ENCODE data around the gene KDM4B. TPM values are rescaled to one million over a fixed set of nuclear protein-coding genes. Genes with fewer than 3 reads are reported as not detected.

The KDM4B gene
- total RNA-seq, 1 experiment from 2014 or later = 9.8 TPM

DNA sequence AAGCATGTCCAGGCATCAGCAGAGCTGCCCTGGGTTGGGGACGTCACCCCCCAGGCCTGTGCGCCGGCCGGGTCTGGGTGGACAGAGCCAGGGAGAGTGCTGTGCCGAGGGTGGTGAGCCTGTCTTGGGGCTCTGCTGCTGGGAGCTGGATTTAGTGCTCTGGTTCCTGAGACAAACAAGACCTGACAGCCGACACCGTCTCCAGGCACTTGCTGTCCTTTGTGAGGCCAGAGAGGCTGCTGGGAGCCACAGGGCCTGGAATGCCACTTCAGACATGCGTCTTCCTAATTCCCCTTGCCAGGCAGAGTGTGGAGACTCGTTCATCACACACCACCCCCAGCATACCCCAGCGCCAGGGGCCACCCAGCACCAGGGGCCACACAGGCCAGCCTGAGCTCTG, 165.8 kb downstream of the KDM4B start:
- DNase-seq (ENCODE audit: low read depth) = no peak

DNA sequence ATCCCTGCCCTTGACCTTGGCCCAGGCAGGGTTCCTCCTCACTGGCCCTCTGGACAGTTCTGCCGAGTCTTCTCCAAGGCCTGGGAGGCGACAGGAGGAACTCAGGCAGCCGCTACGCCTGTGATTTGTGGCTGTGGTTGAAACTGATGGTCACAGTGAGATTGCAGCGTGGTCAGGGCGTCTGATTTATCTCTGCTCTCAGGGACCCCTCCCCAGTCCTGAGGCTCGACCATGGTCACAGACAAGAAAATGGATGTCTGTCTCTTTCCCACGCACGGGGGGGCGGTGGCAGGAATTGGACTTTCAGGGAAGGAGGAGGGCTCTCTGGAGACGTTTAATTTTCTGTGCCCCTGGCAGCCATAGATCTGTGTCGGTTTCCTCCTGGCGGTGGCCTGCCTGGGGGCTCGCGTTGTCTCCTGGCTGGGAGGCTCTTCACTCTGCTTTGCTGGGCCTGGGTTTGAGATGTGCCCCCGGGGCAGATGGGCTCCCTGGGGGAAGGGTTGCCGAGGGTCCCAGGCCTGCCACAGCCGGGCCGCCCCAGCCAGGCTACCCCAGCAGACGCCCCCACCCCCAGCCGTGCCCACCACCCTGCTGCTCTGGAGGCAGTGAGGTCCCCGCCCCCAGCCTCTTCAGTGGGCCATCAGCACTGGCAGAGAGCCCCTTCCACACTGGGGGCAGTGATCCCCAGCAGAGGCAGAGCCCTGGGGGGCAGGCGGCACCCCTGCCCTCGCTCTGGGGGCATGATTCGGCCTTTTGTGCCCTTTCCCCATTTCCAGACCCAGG, 167.4 kb downstream of the KDM4B start:
- DNase-seq (ENCODE audit: low read depth) = no peak

DNA sequence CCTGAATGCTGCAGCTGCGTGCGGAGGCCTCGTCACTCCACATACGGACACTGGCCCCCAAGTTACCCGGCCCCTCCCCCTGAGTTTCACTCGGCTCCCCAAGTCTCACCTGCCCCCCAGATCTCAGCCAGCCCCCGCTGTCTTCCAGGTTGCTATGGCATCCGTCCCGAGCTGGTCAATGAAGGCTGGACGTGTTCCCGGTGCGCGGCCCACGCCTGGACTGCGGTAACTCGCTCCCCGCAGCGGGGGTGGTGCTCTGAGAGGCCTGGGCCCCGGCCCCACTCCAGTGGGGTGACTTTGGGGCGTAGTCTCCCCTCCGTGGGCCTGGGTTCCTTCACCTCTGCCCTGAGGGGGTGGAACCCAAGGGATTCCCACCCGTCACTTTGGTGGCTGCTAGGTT, 168.2 kb downstream of the KDM4B start:
- no peak for DNase-seq (ENCODE audit: low read depth)

DNA sequence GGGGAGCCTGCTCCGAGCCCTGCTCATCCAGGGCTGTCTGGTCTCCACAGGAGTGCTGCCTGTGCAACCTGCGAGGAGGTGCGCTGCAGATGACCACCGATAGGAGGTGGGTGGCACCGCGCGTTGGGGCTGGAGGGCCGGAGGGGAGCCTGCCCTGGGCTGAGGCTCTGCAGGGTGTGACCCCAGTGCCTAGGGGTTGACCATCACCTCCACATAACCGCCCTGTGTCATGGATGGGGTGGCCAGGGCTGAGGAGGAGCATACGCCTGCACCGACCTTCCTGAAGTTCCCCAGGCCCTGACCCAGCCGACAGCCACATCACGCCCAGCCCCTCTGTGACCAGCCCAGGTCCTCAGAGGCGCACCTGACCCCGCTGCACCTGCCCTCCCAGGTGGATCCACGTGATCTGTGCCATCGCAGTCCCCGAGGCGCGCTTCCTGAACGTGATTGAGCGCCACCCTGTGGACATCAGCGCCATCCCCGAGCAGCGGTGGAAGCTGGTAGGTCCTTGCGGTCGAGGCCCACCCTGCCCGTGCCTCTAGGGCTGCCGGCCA, 168.7 kb downstream of the KDM4B start:
- no peak for DNase-seq (ENCODE audit: low read depth)

DNA sequence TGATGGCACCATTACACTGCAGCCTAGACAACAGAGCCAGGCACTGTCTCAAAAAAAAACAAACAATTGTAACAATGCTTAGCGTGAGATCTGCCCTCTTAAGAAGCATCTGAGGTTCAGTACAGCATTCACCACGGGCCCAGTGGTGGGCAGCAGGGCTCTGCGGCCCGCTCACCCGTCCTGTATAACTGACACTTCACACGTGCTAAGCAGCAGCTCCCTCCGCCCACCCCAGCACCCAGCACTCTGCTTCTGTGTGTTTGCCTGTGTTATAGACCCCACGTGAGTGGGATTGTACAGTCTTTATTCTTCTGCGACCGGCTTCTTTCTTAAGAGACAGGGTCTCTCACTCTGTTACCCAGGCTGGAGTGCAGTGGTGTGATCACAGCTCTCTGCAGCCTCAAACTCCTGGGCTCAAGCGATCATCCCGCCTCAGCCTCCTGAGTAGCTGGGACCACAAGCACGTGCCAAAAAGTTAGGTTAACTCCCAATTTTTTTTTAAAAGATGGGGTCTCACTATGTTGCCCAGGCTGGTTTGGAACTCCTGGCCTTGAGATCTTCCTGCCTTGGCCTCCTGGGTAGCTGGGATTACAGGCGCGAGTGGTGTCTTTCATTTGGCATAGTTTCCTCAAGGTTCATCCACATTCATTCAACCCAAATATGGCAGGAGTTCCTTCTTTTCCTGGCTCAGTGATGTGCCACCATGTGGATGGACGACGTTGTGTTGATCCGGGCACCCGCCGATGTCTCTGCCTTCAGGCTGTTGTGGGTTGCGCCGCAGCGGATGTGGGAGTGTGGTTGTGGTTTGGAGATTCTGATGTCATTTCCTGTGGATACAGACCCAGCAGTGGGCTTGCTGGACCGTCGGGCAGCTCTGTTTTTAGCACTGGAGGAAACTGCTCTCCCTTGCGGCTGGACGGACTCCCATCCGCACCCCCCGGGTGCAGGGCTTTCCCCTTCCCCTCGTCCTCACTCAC, 170.0 kb downstream of the KDM4B start:
- DNase-seq (ENCODE audit: low read depth) = peak; percentile 93

DNA sequence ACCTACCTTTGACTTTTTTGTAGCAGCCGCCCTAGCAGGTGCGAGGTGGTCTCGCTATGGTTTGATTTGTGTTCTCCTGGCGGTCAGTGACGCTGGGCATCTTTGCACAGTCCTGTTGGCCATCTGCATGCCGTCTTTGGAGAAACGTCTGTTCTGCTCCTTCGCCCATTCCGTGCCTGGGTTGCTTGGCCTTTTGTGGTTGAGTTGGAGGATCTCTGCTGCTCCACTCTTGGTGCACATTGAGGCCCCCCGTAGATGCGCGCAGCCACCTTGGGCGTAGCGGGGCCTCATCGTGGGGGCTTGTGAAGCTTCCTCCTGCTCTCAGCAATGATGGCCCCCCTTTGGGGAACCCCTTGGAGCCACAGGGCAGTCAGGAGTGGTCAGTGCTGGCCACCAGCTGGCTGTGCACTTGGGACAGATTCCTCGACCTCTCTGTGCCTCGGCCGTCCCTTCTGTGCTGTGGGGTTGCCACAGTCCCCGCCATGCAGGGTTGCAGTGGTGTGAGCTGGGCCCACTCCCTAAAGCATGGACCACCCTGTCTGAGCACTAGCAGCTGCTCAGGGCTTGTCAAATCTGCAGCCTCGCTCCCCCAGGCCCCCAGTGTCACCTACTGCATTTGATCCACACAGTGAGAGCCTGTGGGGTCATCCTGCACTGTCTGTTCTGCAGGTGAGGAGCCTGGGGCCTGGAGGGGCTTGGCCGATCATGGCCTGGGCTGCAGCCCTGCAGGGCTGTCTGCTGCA, 170.8 kb downstream of the KDM4B start:
- DNase-seq (ENCODE audit: low read depth) = no peak

DNA sequence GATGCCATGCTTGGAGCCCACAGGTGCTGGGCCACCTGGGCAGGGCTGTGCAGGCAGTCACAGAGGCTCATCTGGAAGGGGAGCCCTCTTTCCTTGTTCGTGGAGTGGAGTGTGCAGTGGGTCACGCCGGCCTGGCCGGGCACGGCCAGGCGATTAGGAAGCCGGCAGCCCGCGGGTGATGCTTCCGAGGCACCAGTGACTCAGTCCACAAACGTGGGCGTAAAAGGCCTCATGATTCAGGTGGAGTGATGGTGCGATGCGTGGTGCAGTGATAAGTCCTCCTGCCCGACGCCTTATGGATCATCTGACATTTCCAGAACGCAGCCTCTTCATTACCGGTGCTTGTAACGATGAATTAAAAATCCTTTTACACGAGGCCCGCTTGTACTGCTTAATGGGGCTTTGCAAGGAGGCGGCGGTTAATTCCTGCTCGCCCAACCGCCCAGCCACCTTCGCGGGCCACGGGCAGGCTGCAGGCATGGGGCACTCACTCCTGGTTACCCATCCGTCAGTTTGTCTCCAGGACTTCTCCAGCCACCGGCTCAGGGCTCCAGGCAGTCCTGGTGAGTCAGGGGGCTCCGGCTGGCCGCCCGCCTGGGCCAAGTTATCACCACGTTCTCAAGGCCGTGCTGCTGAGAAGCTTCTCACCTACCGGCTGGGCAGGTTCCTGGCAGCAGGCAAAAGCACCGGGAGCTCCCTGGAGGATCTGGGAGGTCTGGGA, 172.4 kb downstream of the KDM4B start:
- no peak for DNase-seq (ENCODE audit: low read depth)

DNA sequence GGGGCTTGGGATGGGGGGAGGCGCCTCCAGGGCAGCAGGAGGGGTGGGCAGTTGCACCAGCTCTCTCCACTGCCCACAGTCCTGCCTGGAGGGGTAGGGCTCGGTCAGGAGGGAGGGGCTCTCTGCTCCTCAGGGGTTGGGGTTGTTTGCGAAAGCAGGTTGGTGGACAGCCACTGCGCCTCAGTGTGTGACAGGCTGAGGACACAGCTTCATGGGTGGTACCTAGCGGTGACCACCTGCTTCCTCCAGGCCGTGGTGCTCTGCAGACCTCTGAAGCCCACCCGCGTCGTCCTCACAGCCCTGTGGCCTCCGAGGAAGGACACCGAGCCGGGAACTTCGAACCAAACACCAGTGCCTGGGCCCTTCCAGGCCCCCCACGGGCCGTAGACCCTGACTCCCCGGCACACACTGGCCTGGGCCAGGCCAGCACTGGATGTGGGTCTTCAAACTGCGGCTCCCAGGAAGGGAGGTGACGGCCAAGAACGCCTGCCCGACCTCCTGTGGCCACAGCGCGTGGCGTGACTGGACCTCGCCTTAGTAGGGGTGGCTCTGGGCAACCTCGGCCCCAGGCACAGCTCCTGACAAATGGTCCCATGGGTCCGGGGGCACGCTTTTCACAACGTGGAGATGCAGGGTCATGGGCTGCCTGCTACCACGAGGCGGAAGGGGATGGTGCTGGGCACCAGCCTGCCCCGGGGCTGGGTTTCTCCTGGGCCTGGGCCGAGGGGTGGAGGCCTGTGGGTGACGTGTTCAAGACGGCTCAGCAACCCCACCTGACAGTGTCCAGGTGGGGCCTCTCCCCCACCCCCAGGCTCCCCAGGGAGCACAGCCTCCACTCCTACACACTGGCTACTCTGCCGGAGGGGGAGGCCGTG, 173.2 kb downstream of the KDM4B start:
- no peak for DNase-seq (ENCODE audit: low read depth)

DNA sequence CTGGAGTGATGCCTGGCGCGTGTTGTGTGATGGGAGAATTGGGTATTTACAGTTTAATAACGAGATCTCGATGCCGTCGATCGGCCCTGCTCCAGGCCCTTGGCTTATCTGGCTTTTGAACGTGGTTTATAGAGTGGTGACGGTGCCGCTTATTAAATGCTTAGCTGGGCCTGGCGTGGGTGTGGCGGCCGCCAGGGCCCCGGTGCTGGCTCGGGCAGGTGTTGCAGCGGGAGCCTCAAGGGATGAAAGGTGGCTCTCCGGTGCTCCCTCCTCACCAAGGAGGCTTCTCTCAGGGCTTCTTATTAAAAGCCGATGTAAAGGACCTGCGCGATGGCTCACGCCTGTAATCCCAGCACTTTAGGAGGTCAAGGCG, 173.8 kb downstream of the KDM4B start:
- no peak for DNase-seq (ENCODE audit: low read depth)

DNA sequence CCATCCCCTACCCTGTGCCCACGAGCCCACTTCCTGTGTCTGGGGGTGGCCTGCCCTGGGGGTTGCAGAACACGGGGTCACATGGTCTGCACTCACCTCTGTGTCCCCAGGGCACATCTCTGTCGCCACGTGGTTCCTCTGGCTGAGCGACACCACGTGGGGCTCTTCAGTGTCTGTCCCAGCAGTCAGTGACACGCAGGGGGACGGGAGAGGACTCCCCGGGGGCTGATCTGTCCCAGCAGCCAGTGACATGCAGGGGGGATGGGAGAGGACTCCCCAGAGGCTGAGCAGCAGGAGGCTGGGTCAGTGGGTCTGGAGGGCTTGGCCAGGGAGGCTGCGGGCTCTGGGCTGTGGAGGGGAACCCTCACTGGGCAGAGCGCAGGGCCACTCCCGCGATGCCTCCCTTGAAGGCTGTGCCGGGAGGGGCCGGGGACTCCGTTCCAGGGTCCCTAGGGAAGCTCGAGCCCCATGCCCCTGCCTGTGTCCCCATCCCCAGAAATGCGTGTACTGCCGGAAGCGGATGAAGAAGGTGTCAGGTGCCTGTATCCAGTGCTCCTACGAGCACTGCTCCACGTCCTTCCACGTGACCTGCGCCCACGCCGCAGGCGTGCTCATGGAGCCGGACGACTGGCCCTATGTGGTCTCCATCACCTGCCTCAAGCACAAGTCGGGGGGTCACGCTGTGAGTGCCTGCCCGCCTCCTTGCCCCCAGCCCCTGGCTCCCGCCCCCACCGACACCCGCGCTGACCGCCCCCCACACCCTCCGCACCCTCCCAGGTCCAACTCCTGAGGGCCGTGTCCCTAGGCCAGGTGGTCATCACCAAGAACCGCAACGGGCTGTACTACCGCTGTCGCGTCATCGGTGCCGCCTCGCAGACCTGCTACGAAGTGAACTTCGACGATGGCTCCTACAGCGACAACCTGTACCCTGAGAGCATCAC, 174.8 kb downstream of the KDM4B start:
- no peak for DNase-seq (ENCODE audit: low read depth)

DNA sequence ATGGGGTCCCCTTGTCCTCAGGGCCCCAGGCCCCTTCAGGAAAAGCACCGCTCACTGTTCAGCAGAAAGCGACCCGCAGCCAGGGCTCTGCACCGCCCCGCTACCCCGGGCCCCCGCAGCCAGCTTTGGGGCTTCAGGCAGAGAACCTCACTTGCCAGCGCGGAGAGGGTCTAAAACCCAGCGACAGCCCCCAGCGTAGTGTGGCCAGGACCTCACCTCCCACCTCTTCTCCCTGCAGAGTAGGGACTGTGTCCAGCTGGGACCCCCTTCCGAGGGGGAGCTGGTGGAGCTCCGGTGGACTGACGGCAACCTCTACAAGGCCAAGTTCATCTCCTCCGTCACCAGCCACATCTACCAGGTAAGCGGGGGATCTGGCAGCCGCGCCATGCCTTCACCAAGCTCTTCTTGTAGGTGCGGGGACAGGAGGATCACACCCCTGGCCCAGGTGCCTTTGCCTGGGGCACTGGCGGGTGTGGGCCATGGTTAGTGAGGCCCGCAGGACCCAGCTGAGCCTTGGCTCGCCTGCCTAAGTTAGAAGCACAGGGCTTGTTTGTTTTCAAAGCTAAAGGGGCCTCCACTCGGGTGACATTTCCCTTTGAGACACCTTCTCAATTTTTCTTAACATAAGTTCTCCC, 175.7 kb downstream of the KDM4B start:
- no peak for DNase-seq (ENCODE audit: low read depth)

DNA sequence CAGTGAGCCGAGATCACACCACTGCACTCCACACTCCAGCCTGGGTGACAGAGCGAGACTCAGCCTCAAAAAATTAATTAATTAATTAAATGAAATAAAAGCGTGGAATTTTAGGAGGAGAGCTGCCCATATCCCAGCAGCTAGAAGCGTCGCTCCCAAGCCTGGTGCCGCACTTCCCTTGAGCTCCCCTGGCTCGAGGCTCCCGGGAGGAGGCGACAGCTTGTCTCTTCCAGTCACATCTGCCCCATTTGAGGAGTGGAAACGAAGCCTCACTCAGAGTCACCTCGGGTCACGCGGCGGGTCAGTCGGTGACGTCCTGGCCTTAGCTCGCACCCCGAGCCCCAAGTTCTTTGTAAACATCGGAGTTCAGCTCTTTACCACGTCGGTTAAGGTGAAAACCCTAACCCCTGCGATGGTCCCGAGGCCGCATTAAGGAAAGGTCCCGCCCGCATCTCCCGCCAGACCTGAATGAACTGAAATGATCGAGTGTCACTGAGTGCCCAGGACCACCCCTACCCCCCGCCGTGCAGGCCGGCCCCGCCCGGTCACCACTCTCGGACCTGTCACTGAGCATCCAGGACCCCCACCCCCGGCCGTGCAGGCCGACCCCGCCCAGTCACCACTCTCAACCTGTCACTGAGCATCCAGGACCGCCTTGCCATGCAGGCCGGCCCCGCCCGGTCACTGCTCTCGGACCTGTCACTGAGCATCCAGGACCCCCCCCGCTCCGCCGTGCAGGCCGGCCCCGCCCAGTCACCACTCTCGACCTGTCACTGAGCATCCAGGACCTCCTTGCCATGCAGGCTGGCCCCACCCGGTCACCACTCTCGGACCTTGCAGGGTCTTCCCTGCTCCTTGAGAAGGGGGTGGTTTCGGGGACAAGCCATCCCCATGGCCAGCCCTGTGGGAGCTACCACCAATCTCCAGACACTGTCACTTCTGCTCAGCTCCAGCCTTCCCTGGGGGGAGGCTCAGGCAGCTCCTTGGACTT, 176.9 kb downstream of the KDM4B start:
- DNase-seq (ENCODE audit: low read depth) = no peak

DNA sequence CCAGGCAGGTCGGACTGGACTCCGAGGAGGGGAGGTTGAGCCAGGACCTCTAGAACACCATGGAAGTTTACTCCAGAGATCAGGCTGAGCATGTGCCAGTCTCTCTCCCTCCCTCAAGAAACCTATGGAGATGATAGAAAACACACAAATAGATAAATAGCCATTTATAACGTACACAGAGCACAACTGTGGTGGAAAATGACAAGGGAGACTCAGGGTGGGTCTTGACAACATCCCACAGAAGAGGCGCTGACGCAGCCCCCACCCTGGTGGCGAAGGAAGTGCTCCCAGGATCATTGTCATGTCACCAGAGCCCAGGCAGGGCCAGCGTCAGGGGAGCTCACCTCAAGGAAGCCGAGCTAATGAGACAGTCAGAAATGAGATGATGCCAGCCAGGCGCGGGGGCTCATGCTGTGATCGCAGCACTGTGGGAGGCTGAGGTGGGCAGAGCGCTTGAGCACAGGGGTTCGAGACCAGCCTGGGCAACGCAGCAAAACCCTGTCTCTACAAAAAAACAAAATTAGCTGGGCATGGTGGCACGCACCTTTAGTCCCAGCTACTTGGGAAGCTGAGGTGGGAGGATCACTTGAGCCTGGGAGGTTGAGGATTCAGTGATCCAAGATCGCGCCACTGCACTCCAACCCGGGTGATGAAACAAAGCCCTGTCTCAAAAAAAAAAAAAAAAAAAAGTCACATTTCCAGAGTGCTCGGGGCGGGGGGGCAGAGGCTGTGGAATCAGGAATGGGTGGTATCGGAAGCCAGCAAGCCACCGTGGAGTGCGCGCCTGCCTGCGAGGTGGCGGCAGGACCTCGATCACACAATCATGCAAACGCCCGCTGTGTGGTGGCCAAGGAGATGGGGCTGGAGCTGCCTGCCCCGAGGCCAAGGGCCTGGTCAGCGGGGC, 178.4 kb downstream of the KDM4B start:
- no peak for DNase-seq (ENCODE audit: low read depth)

DNA sequence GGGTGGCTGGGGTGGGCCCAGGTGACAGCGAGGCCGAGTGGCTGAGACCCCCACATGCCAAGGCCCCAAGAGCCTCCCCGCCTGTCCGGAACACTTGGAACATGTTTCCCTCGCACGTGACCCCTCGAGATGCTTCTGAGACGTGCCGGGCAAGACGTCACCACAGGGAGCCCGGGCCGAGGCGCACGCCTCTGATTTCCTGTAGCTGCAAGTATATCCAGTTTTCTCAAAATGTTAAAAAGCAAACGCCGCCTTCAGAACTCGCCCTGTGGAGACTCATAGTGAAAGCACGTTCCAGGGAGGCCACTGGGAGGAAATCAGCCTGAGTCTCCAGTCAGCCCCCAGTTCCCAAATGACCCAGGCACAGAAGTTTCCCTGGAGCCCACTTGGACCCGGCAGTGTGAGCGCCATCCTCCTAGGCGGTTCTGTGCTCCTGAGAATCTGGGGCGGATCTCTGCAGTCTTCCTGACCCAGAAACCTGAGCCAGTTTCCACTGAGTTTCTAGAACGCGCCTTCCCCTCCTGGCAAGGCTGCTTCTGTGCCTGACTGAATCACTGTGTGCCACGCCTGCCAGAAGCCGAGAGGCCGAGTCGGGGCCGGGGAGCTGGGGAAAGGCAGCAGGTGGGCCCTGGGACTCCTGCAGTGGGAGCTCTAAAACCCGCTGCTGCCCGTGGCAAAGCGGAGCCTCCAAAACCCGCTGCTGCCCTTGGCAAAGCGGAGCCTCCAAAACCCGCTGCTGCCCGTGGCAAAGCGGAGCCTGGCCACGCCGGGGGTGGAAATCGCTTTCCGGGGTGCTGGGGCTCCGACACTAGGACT, 179.3 kb downstream of the KDM4B start:
- no peak for DNase-seq (ENCODE audit: low read depth)

DNA sequence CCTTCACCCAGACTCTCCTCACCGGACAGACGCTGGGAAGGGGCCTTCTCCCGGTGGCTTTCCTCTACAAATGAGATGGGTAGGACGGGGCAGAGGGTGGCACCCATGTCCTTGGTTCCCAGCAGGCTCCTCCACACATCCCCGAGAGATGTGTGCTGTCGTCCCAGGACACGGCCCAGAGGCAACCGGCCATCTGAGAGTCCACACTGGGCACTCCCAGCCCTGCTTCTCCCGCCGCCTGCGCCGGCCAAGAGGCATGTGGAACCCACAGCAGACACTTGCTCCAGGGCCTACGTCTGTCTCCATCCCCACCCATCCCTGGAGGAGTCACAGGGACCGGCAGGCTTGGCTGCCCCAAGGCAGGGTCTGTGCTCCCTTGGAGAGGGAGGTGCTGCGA, 179.9 kb downstream of the KDM4B start:
- DNase-seq (ENCODE audit: low read depth) = no peak
